Breast epithelium (tissue), 3 donors: ENCODE data around the gene GHRHR.

Experiments used
- CTCF ChIP-seq, 3 donors: fragments of 450-650 bp; IDR thresholded peaks; one replicate each; pipeline ENCODE4 v1.5.1; 2016 to 2017; ENCODE audit warnings: antibody characterized with exemption in 3 of 3, mild to moderate bottlenecking in 3 of 3, moderate library complexity in 3 of 3
- POLR2A ChIP-seq: fragments of 450-650 bp; IDR thresholded peaks from one replicate; pipeline ENCODE4 v1.6.1; 2016; ENCODE audit warnings: antibody characterized with exemption, mild to moderate bottlenecking, moderate library complexity
- POLR2AphosphoS5 ChIP-seq, 3 donors: sonication (generic); formaldehyde crosslinking; IDR thresholded peaks; one replicate each; pipeline ENCODE4 v1.6.1; 2017; ENCODE audit warnings: antibody characterized with exemption in 3 of 3

GRCh38 chr7:30925913-30926312 is 37.8 kb upstream of the GHRHR start:
- no peak for TF ChIP-seq POLR2AphosphoS5 (IDR thresholded peaks at IDR 0.05)
- TF ChIP-seq CTCF (IDR thresholded peaks at IDR 0.05), result no peak
- TF ChIP-seq POLR2A, result no peak
